Regular cardiac myocyte (primary cell): ENCODE results near the gene FLAD1. TPM values are rescaled to one million over a fixed set of nuclear protein-coding genes. Genes with fewer than 3 reads are reported as not detected.

Source experiments
- total RNA-seq: library from RNA; depleted of rRNA; stranded (reverse); fragments of >200 nt; gene quantifications from 2 replicates; pipeline ENCODE4 v1.2.3, GENCODE V29; 2014

Gene FLAD1
- total RNA-seq, result 17.8 and 27.4 TPM in 2 replicates

GRCh38 chr1:154982897-154983648, at the start of gene FLAD1:
TSS of gene FLAD1 (plus strand) at chr1:154983344. CDS start at chr1:154983695, 351 bp downstream.

DNA sequence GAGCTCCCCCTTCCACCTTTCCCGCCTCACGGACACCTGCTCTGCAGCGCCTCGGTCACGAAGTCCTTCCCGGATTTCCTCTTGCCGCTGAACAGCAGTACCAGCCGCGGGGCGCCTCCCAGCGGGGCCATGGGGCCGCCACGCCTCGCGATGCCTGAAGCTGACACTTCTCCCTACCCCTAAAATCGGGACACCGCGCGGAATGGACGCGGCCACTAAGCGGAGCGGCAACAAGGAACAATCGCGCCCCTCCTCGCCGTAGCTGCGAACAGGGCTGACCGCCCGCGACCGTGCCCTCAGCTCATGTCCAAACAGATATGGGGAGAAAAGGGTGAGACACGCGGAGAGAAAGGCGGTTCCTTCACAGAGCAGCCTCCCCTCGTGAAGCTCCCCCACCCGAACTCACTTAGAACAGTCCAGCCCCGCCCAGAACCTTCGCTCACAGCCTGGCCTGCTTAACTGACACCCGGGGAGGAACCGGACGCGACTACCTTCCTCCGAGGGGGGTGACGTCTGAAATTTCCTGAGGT, 46.5 kb upstream of the FLAD1 start, which contains the start of gene PMVK:
PMVK (minus strand) TSS at position 165 of the 530 bp plus-strand sequence; CDS start at position 131, 34 bp downstream.

DNA sequence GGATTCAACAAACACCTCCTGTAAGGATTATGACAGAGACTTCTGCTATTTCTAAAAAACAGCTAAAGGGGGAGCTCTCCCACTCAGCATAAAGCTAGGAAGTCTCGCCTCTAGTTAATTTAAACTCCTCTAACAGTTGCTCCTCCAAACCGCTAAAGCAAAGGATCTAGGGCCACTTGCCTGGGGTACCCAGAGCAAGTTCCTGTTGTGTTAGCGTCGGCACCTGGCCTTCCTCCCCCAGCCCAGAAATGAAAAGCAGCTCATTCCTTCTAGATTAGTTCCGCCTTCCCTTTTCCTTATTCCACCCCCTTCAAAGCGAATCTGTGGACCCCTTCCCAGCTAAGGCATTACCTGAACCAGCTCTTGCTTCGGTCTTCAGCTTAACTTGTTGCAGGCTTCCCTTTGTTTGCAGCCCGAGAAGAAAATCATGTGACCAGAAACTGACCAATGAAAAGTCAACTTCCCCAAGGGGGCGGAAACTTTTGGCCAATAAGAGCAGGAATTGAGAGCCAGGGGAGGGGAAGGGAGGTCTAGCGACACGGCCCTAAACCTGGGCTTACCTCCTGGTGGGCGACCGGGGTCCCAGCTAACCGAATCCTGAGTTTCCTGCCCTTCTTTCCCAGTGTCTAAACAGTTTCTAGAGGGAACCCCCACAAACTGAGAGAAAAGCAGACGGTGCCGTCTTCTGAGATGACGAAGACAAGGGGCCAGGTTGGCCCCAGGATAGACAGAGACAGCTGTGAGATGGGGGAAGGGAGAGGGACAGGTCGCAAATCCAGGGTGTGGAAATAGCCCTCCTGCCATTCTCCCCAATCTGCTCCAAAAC, 27.2 kb upstream of the FLAD1 start, which contains the start of gene PBXIP1:
PBXIP1 (minus strand) TSS at position 382 of the 826 bp plus-strand sequence. CDS start 2,378 bp downstream, outside the sequence.

GRCh38 chr1:154961207-154962155, 21.7 kb upstream of the FLAD1 start, which contains the start of gene PYGO2:
TSS of gene PYGO2 (minus strand) at chr1:154961782. CDS start at chr1:154961576, 206 bp downstream.

GRCh38 chr1:154970631-154971340, 12.4 kb upstream of the FLAD1 start, which contains the start of gene SHC1:
TSS of gene SHC1 (minus strand) at chr1:154970747. CDS start at chr1:154970526, 221 bp downstream.

GRCh38 chr1:154974102-154974807, 8.9 kb upstream of the FLAD1 start, which contains the start of gene CKS1B:
TSS of gene CKS1B (plus strand) at chr1:154974681. CDS start at chr1:154974746, 65 bp downstream.

GRCh38 chr1:154993572-154994268, 10.6 kb downstream of the FLAD1 start, which contains the start of gene LENEP:
TSS of gene LENEP (plus strand) at chr1:154993586. CDS start at chr1:154993608, 22 bp downstream.

DNA sequence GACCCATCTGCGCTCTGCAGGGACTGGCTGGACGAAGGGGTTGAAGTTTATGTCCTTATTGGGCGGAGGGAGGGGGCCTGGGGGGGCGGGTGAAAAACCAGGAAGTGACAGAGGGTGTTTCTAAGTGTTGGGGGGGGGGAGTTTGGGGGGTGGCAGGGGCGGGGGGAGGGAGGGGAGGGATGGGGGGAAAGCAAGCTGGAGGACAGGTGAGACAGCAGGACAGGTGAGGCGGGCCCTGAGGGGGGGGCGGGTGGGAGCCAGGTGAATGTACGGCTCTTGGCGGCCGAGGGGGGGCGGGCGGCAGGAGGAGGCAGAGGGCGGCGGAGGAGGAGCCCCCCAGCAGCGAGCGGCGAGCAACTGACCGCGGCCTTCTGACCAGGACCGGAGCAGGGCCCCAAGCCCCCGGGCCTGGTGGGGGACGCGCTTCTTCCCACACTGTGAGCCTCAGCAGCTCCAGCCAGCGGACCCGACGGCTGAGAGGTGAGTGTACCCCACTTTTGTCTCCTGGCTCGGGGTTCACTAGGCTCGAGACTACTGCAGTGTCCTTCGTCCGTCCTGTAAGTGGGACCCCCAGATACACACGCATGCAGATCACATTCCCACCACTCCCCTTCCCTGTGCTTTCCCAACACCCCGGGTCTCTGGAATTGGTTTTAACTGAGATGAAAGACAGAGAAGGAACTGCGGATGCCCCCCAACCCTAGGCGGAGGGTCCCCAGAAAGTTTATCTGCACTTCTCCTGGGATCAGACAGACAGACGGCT, 19.5 kb downstream of the FLAD1 start, which contains the start of gene ZBTB7B:
ZBTB7B (plus strand) TSS at position 339 of the 763 bp plus-strand sequence. CDS start 11,859 bp downstream, outside the sequence.

DNA sequence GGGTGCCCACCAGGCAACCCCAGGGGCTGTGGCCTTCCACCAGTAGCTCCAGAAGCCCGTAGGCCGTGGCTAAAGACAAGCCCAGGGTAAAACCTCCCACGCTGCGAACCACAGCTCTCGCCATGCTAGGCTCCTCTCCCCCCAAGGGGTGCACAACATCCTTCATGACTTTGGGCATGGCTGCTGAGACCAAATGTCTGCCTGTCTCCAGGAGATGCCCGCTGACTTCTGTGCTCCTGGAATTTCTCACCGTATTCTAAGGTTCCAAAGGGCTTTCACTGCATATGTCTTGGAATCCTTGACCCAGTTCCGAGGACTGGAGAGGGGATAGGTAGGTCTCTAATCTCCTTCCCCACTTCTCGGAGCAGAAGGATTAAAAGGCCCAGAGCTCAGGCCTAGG, 50.4 kb downstream of the FLAD1 start, which contains the start of the genes DCST1 and DCST2:
DCST1 (plus strand) TSS at position 301 of the 400 bp plus-strand sequence. CDS start 213 bp downstream, outside the sequence.
DCST2 (minus strand) TSS at position 258 of the 400 bp plus-strand sequence; CDS start at position 178, 80 bp downstream.

Other genes starting within 250 kb of the FLAD1 start
- gene KCNN3, start 113.1 kb upstream of the FLAD1 start, total RNA-seq, result under 0.01 and 0.28 TPM in 2 replicates
- gene PMVK, start 46.6 kb upstream of the FLAD1 start, total RNA-seq, result 6.5 and 13.2 TPM in 2 replicates
- 27.6 and 109 TPM in 2 replicates for gene PBXIP1, start 27.2 kb upstream of the FLAD1 start, total RNA-seq
- gene PYGO2, start 21.6 kb upstream of the FLAD1 start, total RNA-seq, result 5.6 and 7.7 TPM in 2 replicates
- gene SHC1, start 12.6 kb upstream of the FLAD1 start, total RNA-seq, result 176 and 223 TPM in 2 replicates
- 40.9 and 151 TPM in 2 replicates for gene CKS1B, start 8.7 kb upstream of the FLAD1 start, total RNA-seq
- 0.56 TPM in 1 of 2 replicates, not detected in the other for gene LENEP, start 10.2 kb downstream of the FLAD1 start, total RNA-seq
- gene ZBTB7B, start 19.5 kb downstream of the FLAD1 start, total RNA-seq, result 12.5 and 16.9 TPM in 2 replicates
- gene DCST2, start 50.4 kb downstream of the FLAD1 start, total RNA-seq, result not detected in 2 replicates
- gene DCST1, start 50.5 kb downstream of the FLAD1 start, total RNA-seq, result not detected in 2 replicates
- gene ADAM15, start 68.0 kb downstream of the FLAD1 start, total RNA-seq, result 66.8 and 66.9 TPM in 2 replicates
- gene EFNA4, start 80.4 kb downstream of the FLAD1 start, total RNA-seq, result 1.9 and 3.7 TPM in 2 replicates
- gene EFNA3, start 95.5 kb downstream of the FLAD1 start, total RNA-seq, result 0.77 and 3.1 TPM in 2 replicates
- 0.19 and 1.4 TPM in 2 replicates for gene EFNA1, start 144.5 kb downstream of the FLAD1 start, total RNA-seq
- 26.6 and 27.3 TPM in 2 replicates for gene SLC50A1, start 152.5 kb downstream of the FLAD1 start, total RNA-seq
- gene DPM3, start 157.2 kb downstream of the FLAD1 start, total RNA-seq, result 27.6 and 28.0 TPM in 2 replicates
- gene KRTCAP2, start 190.0 kb downstream of the FLAD1 start, total RNA-seq, result 138 TPM in 2 replicates
- gene TRIM46, start 190.5 kb downstream of the FLAD1 start, total RNA-seq, result 1.5 and 2.5 TPM in 2 replicates
- gene THBS3, start 224.6 kb downstream of the FLAD1 start, total RNA-seq, result 7.9 and 14.4 TPM in 2 replicates
- 44.3 and 57.3 TPM in 2 replicates for gene MTX1, start 225.4 kb downstream of the FLAD1 start, total RNA-seq